Middle frontal gyrus (tissue), 1 donor: ENCODE measurements around the gene SLC50A1.

ENCODE experiments used
- DNase-seq: peaks from one replicate; pipeline ENCODE4 v3.0.0-alpha.2; 2015; ENCODE audit warnings: low spot score; ENCODE audit errors: extremely low spot score

SLC50A1 gene

GRCh38 chr1:155184351-155184811 lies 48.7 kb downstream of the SLC50A1 start:
- no peak for DNase-seq

- DNase-seq = no peak
Observed at GRCh38 chr1:155184835-155185782, 49.5 kb downstream of the SLC50A1 start.

- no peak for DNase-seq
Observed at GRCh38 chr1:155185783-155186066, 50.1 kb downstream of the SLC50A1 start.

- DNase-seq = no peak
Observed at GRCh38 chr1:155186067-155186793, 50.6 kb downstream of the SLC50A1 start.

GRCh38 chr1:155186794-155187455 lies 51.3 kb downstream of the SLC50A1 start:
- DNase-seq = no peak

GRCh38 chr1:155187456-155187891 lies 51.8 kb downstream of the SLC50A1 start:
- DNase-seq = no peak

- DNase-seq = no peak
Observed at GRCh38 chr1:155188268-155188667, 52.6 kb downstream of the SLC50A1 start.
